CD4-positive, alpha-beta T cell treated with Interleukin-21 for 1 hour (primary cell): ENCODE results near the gene CALD1.

Source experiments
- DNase-seq: peaks from one replicate; pipeline ENCODE4 v3.0.0-alpha.2; 2020

Gene CALD1

DNA sequence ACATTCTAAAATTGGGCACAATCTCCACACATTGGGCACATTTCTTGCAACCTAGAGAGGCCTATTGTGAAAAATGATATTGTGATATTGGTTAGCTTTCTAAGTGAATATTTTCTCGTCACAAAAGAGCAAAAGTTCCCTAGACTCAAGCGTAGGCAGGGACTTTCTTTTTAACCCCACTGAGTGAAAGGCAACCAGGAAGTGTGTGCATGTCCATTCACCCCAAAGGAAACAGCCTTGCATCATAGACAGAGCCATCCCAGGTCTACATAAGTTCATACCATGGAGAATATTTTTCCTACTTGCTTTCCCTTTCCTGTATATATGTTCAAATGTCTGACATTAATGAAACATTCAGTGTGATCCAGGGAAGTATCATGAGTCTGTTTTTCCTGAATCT is 122.6 kb downstream of the CALD1 start:
- DNase-seq = no peak

DNA sequence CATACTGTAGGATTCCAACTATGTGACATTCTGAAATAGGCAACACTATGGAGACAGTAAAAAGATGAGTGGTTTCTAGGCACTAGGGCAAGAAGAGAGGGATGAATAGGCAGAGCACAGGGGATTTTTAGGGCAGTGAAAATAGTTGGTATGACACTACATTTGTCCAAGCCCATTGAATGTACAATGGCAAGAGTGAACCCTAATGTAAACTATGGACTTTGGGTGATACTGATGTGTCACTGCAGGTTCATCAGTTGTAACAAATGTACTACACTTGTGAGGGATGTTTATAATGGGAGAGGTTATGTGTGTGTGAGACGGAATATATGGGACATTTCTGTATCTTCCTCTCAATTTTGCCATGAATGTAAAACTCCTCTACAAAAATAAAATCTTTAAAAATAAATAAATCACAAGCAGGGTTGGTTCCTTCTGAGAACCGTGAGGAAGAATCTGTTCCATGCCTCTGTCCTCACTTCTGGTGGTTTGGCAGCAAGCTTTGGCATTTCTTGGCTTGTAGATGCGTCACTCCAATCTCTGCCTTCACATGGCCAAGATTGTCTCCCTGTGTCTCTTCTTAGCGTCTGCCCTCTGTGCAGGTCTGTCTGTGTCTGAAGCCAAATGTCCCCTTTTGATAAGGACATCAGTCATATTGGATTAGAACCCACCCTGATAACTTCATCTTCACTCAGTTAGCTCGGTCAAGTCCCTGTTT is 123.8 kb downstream of the CALD1 start:
- DNase-seq = no peak

DNA sequence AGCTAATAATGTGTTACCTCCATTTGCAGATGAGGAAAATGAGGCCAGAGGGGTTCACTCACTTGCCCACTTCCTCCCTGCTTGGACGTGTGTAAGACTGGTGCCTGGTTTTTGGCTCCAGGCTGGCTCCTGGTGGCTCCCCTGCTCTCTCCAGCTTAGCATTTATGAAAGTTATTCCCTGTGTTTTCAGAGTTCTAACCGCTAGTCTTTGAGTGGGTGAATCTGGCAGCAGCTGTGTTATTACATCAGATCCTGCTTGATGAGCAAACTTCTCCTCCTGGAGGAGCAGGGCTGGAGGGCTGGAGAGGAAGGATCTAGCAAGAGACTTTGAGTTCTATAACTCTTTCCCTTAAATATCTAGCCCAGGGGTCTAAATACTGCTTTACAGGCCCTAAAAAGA is 125.9 kb downstream of the CALD1 start:
- DNase-seq = no peak

- DNase-seq = no peak
Measured at GRCh38 chr7:134907000-134907399, 127.6 kb downstream of the CALD1 start.

DNA sequence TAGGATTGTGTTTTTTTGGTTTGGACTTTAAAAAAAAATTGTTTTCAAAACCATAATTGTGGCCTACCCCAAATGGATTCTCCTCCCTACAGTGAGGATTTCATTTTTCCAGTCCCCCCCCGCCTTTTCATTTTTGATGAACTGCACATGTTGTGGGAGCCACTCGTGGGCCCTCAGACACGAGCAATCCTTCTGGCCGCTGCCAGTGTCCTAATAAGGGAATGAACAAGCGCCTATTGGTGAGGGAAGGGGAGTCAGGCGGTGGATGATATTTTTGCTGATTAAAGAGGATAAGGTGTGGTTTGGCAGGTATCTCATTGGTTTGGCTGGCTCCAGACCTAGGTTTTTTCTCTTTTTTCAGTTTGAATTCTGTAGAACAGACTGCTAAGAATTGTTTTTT is 128.2 kb downstream of the CALD1 start:
- DNase-seq = no peak

- DNase-seq = no peak
Measured at GRCh38 chr7:134908289-134908688, 128.9 kb downstream of the CALD1 start.

GRCh38 chr7:134910214-134910890 is 130.9 kb downstream of the CALD1 start:
- DNase-seq = no peak

- DNase-seq = no peak
Measured at GRCh38 chr7:134910968-134911367, 131.5 kb downstream of the CALD1 start.

DNA sequence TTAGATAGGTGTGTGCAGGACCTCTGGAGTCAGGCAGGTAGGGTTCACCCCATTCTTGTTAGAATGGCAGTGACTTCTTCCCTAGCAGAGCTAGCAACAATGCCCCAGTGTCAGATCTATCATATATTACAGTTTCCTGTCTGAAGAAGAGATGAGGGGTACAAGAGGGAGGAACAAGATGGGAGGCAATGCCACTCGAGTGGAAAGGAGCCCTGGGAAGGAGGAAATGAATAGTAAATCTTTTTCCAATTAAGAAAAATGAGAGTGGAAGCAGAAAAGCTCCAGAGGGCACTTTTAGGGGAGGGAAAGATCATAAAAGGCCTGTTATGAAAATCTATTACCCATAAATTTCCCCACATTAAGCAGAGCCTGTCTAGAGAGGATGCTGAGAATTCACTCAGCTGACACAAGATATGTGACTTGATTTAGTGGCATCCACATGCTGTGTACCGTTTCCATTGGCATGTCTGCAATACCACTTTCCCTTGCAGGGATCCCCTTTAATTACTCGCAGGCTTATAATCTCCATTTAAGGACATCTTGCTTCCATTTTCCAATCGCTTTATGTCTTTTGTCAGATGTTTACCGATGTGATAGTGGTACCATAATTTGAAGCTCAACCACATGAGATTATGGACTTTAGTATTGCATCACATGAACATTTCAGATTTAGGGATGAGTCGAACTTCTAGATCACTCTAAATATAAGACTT is 136.9 kb downstream of the CALD1 start:
- no peak for DNase-seq

GRCh38 chr7:134919240-134919641 is 139.8 kb downstream of the CALD1 start:
- DNase-seq = no peak

GRCh38 chr7:134920026-134920753 is 140.8 kb downstream of the CALD1 start:
- DNase-seq = no peak

- DNase-seq = no peak
Measured at GRCh38 chr7:134922720-134923704, 143.6 kb downstream of the CALD1 start.

GRCh38 chr7:134925766-134926165 is 146.3 kb downstream of the CALD1 start:
- no peak for DNase-seq

DNA sequence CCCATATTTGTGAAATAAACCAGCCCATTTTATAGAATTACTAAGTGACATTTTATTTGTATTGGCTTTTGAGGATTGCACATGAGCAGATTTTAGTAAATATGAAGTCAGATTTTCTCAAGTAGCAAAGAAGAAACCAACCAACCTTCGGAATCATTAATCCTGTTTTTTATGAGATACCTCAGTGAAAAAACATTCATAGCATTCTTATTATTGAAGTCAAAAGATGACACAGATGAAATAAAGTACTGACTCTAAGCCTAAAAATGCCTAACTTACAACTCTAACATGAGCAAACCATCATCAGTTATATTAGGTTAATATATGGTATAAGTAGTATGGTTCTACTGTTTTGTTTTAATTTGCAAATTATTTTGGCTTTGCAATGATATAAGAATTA is 147.0 kb downstream of the CALD1 start:
- DNase-seq = no peak

DNA sequence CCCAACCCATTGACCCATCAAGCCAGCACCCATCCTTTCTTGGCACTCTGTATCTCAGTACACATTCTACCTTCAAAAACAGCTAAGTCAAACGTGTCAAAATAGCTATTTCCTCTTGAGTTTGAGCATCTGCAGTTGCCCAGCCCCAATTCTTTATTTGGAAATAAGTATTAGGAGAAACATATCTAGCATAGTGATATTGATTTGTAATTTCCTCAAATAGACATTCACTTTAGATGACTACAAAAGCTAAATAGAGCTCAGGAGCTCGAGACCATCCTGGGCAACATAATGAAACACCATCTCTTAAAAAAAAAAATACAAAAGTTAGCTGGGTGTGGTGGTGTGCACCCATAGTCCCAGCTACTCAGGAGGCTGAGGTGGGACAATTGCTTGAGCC is 147.6 kb downstream of the CALD1 start:
- no peak for DNase-seq

DNA sequence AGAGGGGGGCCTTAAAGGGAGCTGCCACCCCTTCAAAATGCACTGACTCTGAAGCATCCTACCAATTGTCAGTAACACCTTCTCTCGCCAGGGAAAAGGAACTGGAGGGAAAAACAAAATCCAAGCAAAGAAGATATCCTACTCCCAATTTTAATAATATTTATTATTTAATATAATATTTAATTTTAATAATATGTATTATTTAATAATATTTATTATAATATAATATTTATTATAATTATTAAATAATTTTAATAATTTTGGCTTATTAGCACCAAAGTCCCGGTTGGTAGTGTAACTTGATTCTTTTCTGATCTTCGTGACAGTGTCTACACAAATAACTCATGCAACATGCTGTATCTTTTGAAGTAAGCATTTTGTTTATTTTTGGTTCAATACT is 148.3 kb downstream of the CALD1 start:
- no peak for DNase-seq

DNA sequence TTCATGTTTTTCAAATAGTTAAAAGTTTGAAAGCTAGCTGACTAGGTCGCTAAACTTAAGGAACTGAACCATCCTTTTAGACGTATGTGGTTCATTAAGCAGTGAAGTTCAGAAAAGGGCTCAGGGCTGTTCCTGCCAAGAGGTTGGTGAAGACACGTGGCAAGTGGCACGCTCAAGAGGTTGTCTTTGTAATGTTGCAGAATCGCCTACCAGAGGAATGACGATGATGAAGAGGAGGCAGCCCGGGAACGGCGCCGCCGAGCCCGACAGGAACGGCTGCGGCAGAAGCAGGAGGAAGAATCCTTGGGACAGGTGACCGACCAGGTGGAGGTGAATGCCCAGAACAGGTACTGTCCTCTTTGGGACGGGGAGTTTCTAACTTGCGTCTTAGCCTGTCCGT is 149.1 kb downstream of the CALD1 start:
- DNase-seq = no peak

DNA sequence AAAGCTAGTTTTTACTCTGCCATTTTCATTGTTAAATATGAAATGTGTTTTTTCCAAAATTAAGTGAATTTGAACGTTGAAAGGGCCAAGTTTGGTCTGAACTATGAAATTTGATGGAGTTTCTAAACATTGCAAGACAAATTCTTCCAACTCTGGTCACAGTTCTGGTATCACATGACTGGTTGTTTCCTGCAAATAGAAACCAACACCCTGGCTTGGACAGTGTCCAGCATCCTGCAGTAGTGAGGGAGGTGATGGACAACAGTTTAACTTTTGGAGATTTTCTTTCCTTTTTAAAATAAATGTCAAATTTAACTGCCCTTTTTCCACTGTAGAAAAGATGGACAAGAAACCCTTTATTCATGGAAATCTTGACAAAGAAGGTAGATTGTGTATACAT is 152.1 kb downstream of the CALD1 start:
- DNase-seq = no peak

GRCh38 chr7:134932707-134933370 is 153.4 kb downstream of the CALD1 start:
- DNase-seq = no peak

GRCh38 chr7:134933460-134934068 is 154.1 kb downstream of the CALD1 start:
- no peak for DNase-seq

DNA sequence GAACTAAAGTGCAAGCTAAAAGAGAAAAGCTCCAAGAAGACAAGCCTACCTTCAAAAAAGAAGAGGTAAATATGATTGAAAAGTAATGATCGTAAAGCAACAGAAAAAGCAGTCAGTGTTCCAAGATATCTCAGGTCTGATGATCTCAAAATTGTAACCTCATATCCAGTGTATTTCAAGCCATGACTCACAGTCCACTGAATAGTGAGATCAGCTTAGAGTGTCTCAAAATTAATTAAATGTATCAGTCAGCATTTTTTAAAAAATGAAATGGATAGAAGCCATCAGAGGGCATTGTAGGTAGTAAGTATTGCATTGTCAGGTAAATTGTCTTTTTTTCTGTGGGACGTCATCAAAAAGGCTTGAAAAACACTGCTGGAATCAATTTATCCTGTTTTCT is 156.3 kb downstream of the CALD1 start:
- no peak for DNase-seq
